Right lobe of liver (tissue), 6 donors: ENCODE data around the gene CAPN14. TPM values are rescaled to one million over a fixed set of nuclear protein-coding genes. Genes with fewer than 3 reads are reported as not detected.

ENCODE experiments used
- ATAC-seq, 4 donors: fragments of 200-7000 bp; cut with Tn5 transposase; one replicate each; pipeline ENCODE4 v1.9.1; 2020; ENCODE audit warnings: mild to moderate bottlenecking in 4 of 4, moderate library complexity in 4 of 4
- DNase-seq, 3 donors: peaks; one replicate each; pipeline ENCODE4 v3.0.0-alpha.2; 2020
- H3K27ac ChIP-seq, 3 donors: fragments of 200-600 bp; one replicate each; pipeline ENCODE4 v1.8.0; 2022
- H3K27me3 ChIP-seq, 2 donors: fragments of 200-600 bp; one replicate each; pipeline ENCODE4 v1.8.0; 2022
- H3K36me3 ChIP-seq, 4 donors: fragments of 200-600 bp; sonication (generic) in 1 of 4; one replicate each; pipeline versions ENCODE4 v1.5.1 to v1.8.0; 2017 to 2022; ENCODE audit warnings: control low read depth in 1 of 4
- H3K4me1 ChIP-seq, 4 donors: fragments of 200-600 bp; sonication (generic) in 1 of 4; one replicate each; pipeline versions ENCODE4 v1.5.1 to v1.8.0; 2017 to 2022; ENCODE audit warnings: control low read depth in 1 of 4
- H3K4me3 ChIP-seq, 3 donors: fragments of 200-600 bp; one replicate each; pipeline ENCODE4 v1.8.0; 2022
- H3K9me3 ChIP-seq, 4 donors: fragments of 200-600 bp; sonication (generic) in 1 of 4; one replicate each; pipeline versions ENCODE4 v1.5.1 to v1.8.0; 2017 to 2022; ENCODE audit warnings: control low read depth in 1 of 4
- CTCF ChIP-seq, 4 donors: fragments of 200-600 bp in 3 of 4; fragments of 450-650 bp in 1 of 4; IDR thresholded peaks; one replicate each; pipeline versions ENCODE4 v1.5.1 to v1.8.0; 2016 to 2022; ENCODE audit warnings: antibody characterized with exemption in 4 of 4, mild to moderate bottlenecking in 2 of 4
- POLR2A ChIP-seq: fragments of 450-650 bp; IDR thresholded peaks from one replicate; pipeline ENCODE4 v1.6.1; 2017; ENCODE audit warnings: antibody characterized with exemption, mild to moderate bottlenecking
- WGBS: methylation state at CpG from one replicate; pipeline ENCODE4 v1.1.6; 2018; ENCODE audit warnings: low coverage, low lambda C conversion rate; ENCODE audit not compliant: insufficient coverage; ENCODE audit errors: missing lambda C conversion rate; 5-methylcytosine and 5-hydroxymethylcytosine counted together
- intact Hi-C, 2 donors: fragments of 100-400 bp; cut with DNase I; formaldehyde crosslinking; loops; one replicate each; pipeline versions ENCODE4 v1.11.2 to v1.14.1; 2022
- total RNA-seq, 6 experiments: library from RNA; depleted of rRNA in 2 of 6; stranded (reverse); fragments of >200 nt in 2 of 6; fragmentation: NEBNext Ultra II Directional in 3 of 6; extraction: Animal tissue kit (Norgen Biotek cat#: 25700) in 3 of 6; gene quantifications; one replicate each; pipeline versions ENCODE4 v1.1.0 to v1.2.4, GENCODE V29; 2016 to 2023
- donor health status: DM: no; HTN: yes; CAD: no.
- donor health status: DM: no; HTN: no; CAD: no.
- donor health status: DM: no; HTN: no; CAD: no.
- donor health status: DM: no; HTN: yes; CAD: no.
- donor health status: DM: no; HTN: yes; CAD: no.

CAPN14 gene
- total RNA-seq, 6 experiments from 2014 or later: 0.12 TPM; not detected in 5

GRCh38 chr2:31163011-31163539 lies 54.2 kb downstream of the CAPN14 start:
- WGBS: 56% methylated on average over 5 of the region's 6 CpGs

GRCh38 chr2:31161637-31162036 lies 55.7 kb downstream of the CAPN14 start:
- intact Hi-C loops: no loop called here
- Histone ChIP-seq H3K9me3 (no peaks in the 10 kb centered on the region), H3K27me3 (no peaks in the 10 kb centered on the region), H3K4me3 (no peak overlapping the region), H3K27ac (no peak overlapping the region), H3K4me1 (no peaks in the 10 kb centered on the region), H3K36me3 (no peaks in the 10 kb centered on the region)
- ATAC-seq (no peak), DNase-seq (no peak)
- no peak for TF ChIP-seq POLR2A
- 56% methylated on average over 4 of the region's 6 CpGs for WGBS

More at GRCh38 chr2:31163011-31163539, 54.2 kb downstream of the CAPN14 start:
- H3K27ac ChIP-seq: no peak overlapping the region
- H3K36me3 ChIP-seq: no peaks in the 10 kb centered on the region
- TF ChIP-seq POLR2A (no peak), CTCF (IDR thresholded peaks at IDR 0.05) (no peak)
- no peaks in the 10 kb centered on the region for H3K27me3 ChIP-seq
- no peak overlapping the region for H3K4me3 ChIP-seq
- ATAC-seq (no peak), DNase-seq (no peak)
- H3K4me1 ChIP-seq: no peaks in the 10 kb centered on the region
- H3K9me3 ChIP-seq: no peaks in the 10 kb centered on the region
- intact Hi-C loops: no loop called here

GRCh38 chr2:31151501-31151900 lies 65.8 kb downstream of the CAPN14 start:
- Histone ChIP-seq H3K9me3 (no peaks in the 10 kb centered on the region), H3K27me3 (no peaks in the 10 kb centered on the region), H3K4me1 (no peaks in the 10 kb centered on the region), H3K27ac (no peak overlapping the region), H3K36me3 (no peaks in the 10 kb centered on the region), H3K4me3 (no peak overlapping the region)
- intact Hi-C loops: no loop called here
- no peak for ATAC-seq
- no peak for TF ChIP-seq POLR2A
- DNase-seq: no peak
- WGBS: 51% methylated on average over 6 of the region's 6 CpGs

DNA sequence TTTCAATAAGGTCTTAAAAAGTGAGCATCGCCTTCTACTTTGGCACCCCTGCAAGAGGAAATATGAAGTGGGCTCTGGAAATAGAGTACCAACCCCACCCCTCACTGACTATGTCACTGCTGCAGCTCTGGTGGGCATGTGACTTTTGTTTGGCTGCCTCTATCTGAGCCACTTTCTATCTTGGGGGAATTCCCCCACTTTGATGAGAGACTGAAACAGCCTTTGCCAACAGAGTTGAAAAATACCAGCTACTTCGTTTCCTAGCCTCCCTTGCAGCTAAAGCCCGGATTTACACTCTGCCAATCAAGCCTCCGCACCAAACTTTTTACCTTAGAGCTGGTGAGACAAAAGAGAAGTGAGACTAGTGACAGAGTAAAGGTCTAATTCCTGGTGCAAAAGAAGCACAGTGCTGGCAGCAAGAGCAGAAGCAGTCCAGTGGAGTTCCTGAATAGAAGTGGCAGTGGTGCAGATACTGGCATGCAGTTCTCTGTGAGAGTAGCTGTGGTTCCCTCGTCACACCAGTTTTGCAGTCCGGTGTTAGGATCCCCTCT lies 67.1 kb downstream of the CAPN14 start:
- H3K27me3 ChIP-seq: no peaks in the 10 kb centered on the region
- no peak overlapping the region for H3K27ac ChIP-seq
- TF ChIP-seq CTCF (IDR thresholded peaks at IDR 0.05) (no peak), POLR2A (no peak)
- no peak overlapping the region for H3K4me3 ChIP-seq
- ATAC-seq (no peak), DNase-seq (no peak)
- H3K4me1 ChIP-seq: no peaks in the 10 kb centered on the region
- H3K36me3 ChIP-seq: no peaks in the 10 kb centered on the region
- H3K9me3 ChIP-seq: no peaks in the 10 kb centered on the region
- intact Hi-C loops: no loop called here
- 43% methylated on average over 4 of the region's 6 CpGs for WGBS

DNA sequence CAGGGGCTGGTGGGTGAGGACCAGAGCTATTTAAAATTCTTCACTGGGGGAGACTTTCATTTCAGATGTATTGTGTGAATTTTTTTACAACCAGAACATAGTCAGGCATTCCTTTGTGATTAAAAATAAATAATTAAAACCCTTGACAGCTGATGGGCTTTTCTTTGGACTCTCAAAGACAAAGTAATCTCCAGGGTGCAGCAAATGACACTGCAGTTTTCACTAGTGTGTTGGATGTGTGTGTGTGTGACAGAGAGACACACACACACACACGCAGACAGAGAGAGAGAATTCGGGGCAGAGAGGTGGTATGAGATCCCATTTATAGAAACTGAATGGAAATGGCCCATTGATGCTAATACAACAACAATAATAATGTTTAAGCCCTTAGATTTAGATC lies 68.8 kb downstream of the CAPN14 start:
- Histone ChIP-seq H3K4me1 (no peaks in the 10 kb centered on the region), H3K4me3 (no peak overlapping the region), H3K9me3 (no peaks in the 10 kb centered on the region), H3K27me3 (no peaks in the 10 kb centered on the region), H3K27ac (no peak overlapping the region), H3K36me3 (no peaks in the 10 kb centered on the region)
- intact Hi-C loops: no loop called here
- TF ChIP-seq POLR2A (no peak), CTCF (IDR thresholded peaks at IDR 0.05) (no peak)
- 52% methylated on average over 2 of the region's 2 CpGs for WGBS
- ATAC-seq (no peak), DNase-seq (no peak)
